CD4-positive, alpha-beta T cell treated with Interleukin-4 for 1 hour (primary cell): ENCODE measurements around the gene TTC9B.

Experiments
- DNase-seq, 2 donors: peaks; one replicate each; pipeline ENCODE4 v3.0.0-alpha.2; 2020 to 2022

Gene TTC9B

GRCh38 chr19:40247735-40248262 is 29.6 kb upstream of the TTC9B start:
- DNase-seq: no peak

- no peak for DNase-seq
Observed at GRCh38 chr19:40247178-40247577, 29.0 kb upstream of the TTC9B start.

- no peak for DNase-seq
Observed at GRCh38 chr19:40246292-40247073, 28.3 kb upstream of the TTC9B start.

GRCh38 chr19:40245506-40246128 is 27.4 kb upstream of the TTC9B start:
- no peak for DNase-seq

- no peak for DNase-seq
Observed at GRCh38 chr19:40244579-40245317, 26.6 kb upstream of the TTC9B start.

- DNase-seq: no peak
Observed at GRCh38 chr19:40243181-40243580, 25.0 kb upstream of the TTC9B start.

GRCh38 chr19:40242480-40242879 is 24.3 kb upstream of the TTC9B start:
- DNase-seq: no peak

GRCh38 chr19:40241809-40242384 is 23.7 kb upstream of the TTC9B start:
- DNase-seq: no peak

GRCh38 chr19:40241125-40241808 is 23.1 kb upstream of the TTC9B start:
- DNase-seq: no peak

- no peak for DNase-seq
Observed at GRCh38 chr19:40240332-40240731, 22.1 kb upstream of the TTC9B start.

- no peak for DNase-seq
Observed at GRCh38 chr19:40239415-40240226, 21.4 kb upstream of the TTC9B start.

- no peak for DNase-seq
Observed at GRCh38 chr19:40238775-40239174, 20.6 kb upstream of the TTC9B start.

GRCh38 chr19:40237791-40238190 is 19.6 kb upstream of the TTC9B start:
- no peak for DNase-seq

GRCh38 chr19:40236366-40236765 is 18.2 kb upstream of the TTC9B start:
- no peak for DNase-seq

- DNase-seq: no peak
Observed at GRCh38 chr19:40236026-40236355, 17.8 kb upstream of the TTC9B start.

GRCh38 chr19:40235238-40236025 is 17.2 kb upstream of the TTC9B start:
- no peak for DNase-seq

- DNase-seq: no peak
Observed at GRCh38 chr19:40234429-40235237, 16.4 kb upstream of the TTC9B start.

GRCh38 chr19:40233811-40234389 is 15.7 kb upstream of the TTC9B start:
- DNase-seq: no peak

- DNase-seq: no peak
Observed at GRCh38 chr19:40232949-40233810, 15.0 kb upstream of the TTC9B start.
